ENCODE results near the gene NMU. TPM values are rescaled to one million over a fixed set of nuclear protein-coding genes. Genes with fewer than 3 reads are reported as not detected.

NMU gene
- total and polyA plus RNA-seq, 2 of the 4 experiments (the other 2 are of a cell fraction), result not detected

GRCh38 chr4:55574252-55574651 lies 61.8 kb downstream of the NMU start:
- Histone ChIP-seq H4K5ac (ENCODE audit: low read depth, low read length) (no peak overlapping the region), H4K20me1 (ENCODE audit: insufficient read depth, low read length) (no peaks in the 10 kb centered on the region), H3K27ac (ENCODE audit: insufficient read depth, low read length) (no peak overlapping the region), H2AK9ac (replicated peaks; ENCODE audit: low read depth, low read length, poor library complexity) (no peak overlapping the region), H3K9ac (ENCODE audit: low read depth, low read length) (no peak overlapping the region), H3K4me3 (ENCODE audit: insufficient read depth, low read depth, low read length) (no peak overlapping the region), H3K9me3 (ENCODE audit: control insufficient read depth, insufficient read depth, low read length) (peaks cover 4% of the 10 kb centered on the region; the same call in 1 of the 2 replicates), H3K4me2 (ENCODE audit: low read depth, low read length) (no peak overlapping the region), H3K18ac (ENCODE audit: low read depth, low read length) (no peak overlapping the region), H2BK15ac (ENCODE audit: low read depth, low read length) (no peak overlapping the region), H4K91ac (ENCODE audit: insufficient read depth, low read depth, low read length) (no peak overlapping the region), H3K56ac (ENCODE audit: extremely low read depth, insufficient read depth, low read length) (no peak overlapping the region), H3K4me1 (ENCODE audit: control insufficient read depth, insufficient read depth, low read length) (no peaks in the 10 kb centered on the region), H2BK120ac (ENCODE audit: low read depth, low read length) (no peak overlapping the region), H3K23ac (ENCODE audit: low read depth, low read length) (no peak overlapping the region), H3K79me1 (ENCODE audit: low read depth in 1 of 2, low read length in 2 of 2) (no peaks in the 10 kb centered on the region), H4K8ac (ENCODE audit: low read depth in 2 of 2, low read length in 2 of 2) (no peak overlapping the region), H2AFZ (replicated peaks; ENCODE audit: low read length, poor library complexity) (no peak overlapping the region), H3K36me3 (ENCODE audit: control insufficient read depth, insufficient read depth, low read length) (no peaks in the 10 kb centered on the region), H3K27me3 (ENCODE audit: control insufficient read depth, insufficient read depth, low read length) (no peaks in the 10 kb centered on the region; the same call in 1 of the 2 replicates), H2BK20ac (ENCODE audit: low read depth, low read length) (no peak overlapping the region), H2BK5ac (ENCODE audit: low read depth, low read length, poor library complexity, severe bottlenecking) (no peak overlapping the region), H3K9me1 (ENCODE audit: insufficient read depth, low read length) (no peaks in the 10 kb centered on the region), H3K4ac (ENCODE audit: low read depth, low read length) (no peak overlapping the region), H3K14ac (replicated peaks; ENCODE audit: low read depth, low read length) (no peak overlapping the region), H2AK5ac (ENCODE audit: low read depth, low read length) (no peak overlapping the region)
- POLR2A ChIA-PET (ENCODE audit: unreplicated experiment), result no interaction called here
- BruUV-seq (replicated peaks), result no TSS peak
- CTCF ChIA-PET, result no interaction called here
- no peak for ATAC-seq (ENCODE audit: low read depth)
- no peak for DNase-seq
- TF ChIP-seq CHD1 (IDR thresholded peaks at IDR 0.05; ENCODE audit: low read depth, low read length) (no peak), MAZ (IDR thresholded peaks at IDR 0.05; ENCODE audit: borderline replicate concordance, low read depth, low read length) (no peak), BHLHE40 (IDR thresholded peaks at IDR 0.05; ENCODE audit: low read depth, low read length) (no peak), SMC3 (IDR thresholded peaks at IDR 0.05; ENCODE audit: low read depth, low read length) (no peak), CEBPB (IDR thresholded peaks at IDR 0.05; ENCODE audit: low read depth, low read length) (no peak), POLR2A (IDR thresholded peaks at IDR 0.05; ENCODE audit: low read depth, low read length) (no peak), RAD21 (IDR thresholded peaks at IDR 0.05; ENCODE audit: low read length) (no peak), USF2 (IDR thresholded peaks at IDR 0.05; ENCODE audit: low read depth, low read length) (no peak), NFE2L2 (IDR thresholded peaks at IDR 0.05; ENCODE audit: low read depth, low read length) (no peak), CTCF (conservative IDR thresholded peaks at IDR 0.05; ENCODE audit: low read depth, low read length) (no peak), MXI1 (IDR thresholded peaks at IDR 0.05; ENCODE audit: borderline replicate concordance, low read depth, low read length) (no peak), MAFK (IDR thresholded peaks at IDR 0.05; ENCODE audit: low read depth, low read length) (no peak), ELK1 (IDR thresholded peaks at IDR 0.05; ENCODE audit: borderline replicate concordance, low read depth, low read length) (no peak), RFX5 (IDR thresholded peaks at IDR 0.05; ENCODE audit: low read depth, low read length) (no peak), RCOR1 (IDR thresholded peaks at IDR 0.05; ENCODE audit: insufficient replicate concordance, low read length) (no peak), FOS (IDR thresholded peaks at IDR 0.05; ENCODE audit: low read depth, low read length) (no peak)
- in situ Hi-C loops (cut with MboI; ENCODE audit: low sequenced_read_pairs) (loop anchor here (25.0 kb wide), 1 partner anchor 562 kb away; no protein-coding TSS in a partner anchor), dilution Hi-C loops (cut with HindIII; ENCODE audit: low sequenced_read_pairs, unreplicated experiment) (no loop called here), intact Hi-C loops (cut with micrococcal nuclease) (no loop called here)
- no CpG with 5 or more reads among the region's 1 CpG for WGBS, 2 experiments (ENCODE audit: extremely low coverage in 2 of 2, insufficient read length in 1 of 2)
